K562 (cell line): Measurements from ENCODE around the gene FSTL4. TPM values are rescaled to one million over a fixed set of nuclear protein-coding genes. Genes with fewer than 3 reads are reported as not detected.

Source experiments
- ATAC-seq: fragments of 200-7000 bp; cut with Tn5 transposase; 3 replicates; pipeline ENCODE4 v1.9.1; 2020; ENCODE audit warnings: moderate library complexity
- BruUV-seq: library from RNA; stranded (reverse); fragments of 400-500 nt; replicated peaks from 2 replicates; lab custom pipeline; 2021; lab: Mats Ljungman, UMichigan
- CTCF ChIA-PET: fragments of 300-600 bp; formaldehyde crosslinking; extraction: SDS; loops from one replicate; lab custom pipeline; 2021; ENCODE audit warnings: low intra/inter-chr PET ratio; lab: Yijun Ruan, JAX
- POLR2A ChIA-PET: fragments of 300-600, 350-650 bp; sonication (Branson Sonifier 250); formaldehyde crosslinking; extraction: SDS; loops from one replicate; lab custom pipeline; 2021; ENCODE audit warnings: antibody characterized with exemption, inconsistent platforms; lab: Yijun Ruan, JAX
- DNase-seq, 4 experiments: peaks; one replicate each; pipeline versions ENCODE4 v3.0.0 to v3.0.0-alpha.2; 2011 to 2018; ENCODE audit warnings: low spot score in 3 of 4, mixed read lengths in 3 of 4; ENCODE audit errors: extremely low read depth in 1 of 4
- FAIRE-seq: peaks from 2 replicates; lab custom pipeline; 2011; peaks lifted over from hg19 to GRCh38; lab: Jason Lieb, UNC
- H2AFZ ChIP-seq: 2 replicates; pipeline ENCODE4 v1.6.0; 2011; ENCODE audit warnings: low read depth, low read length, control low read depth, inconsistent platforms
- H3K27ac ChIP-seq: fragments of 200-600 bp; 3 replicates; pipeline ENCODE4 v1.8.0; 2011; ENCODE audit warnings: low read depth, mild to moderate bottlenecking, control low read depth, inconsistent platforms, low read length, moderate library complexity, mixed read lengths; ENCODE audit errors: extremely low read depth
- H3K27me3 ChIP-seq, 2 experiments: fragments of 300-600 bp in 1 of 2; 2 replicates in 1 of 2; 3 replicates in 1 of 2; pipeline versions ENCODE4 v1.6.0 to v1.8.0; 2011; ENCODE audit warnings: inconsistent platforms in 2 of 2, low read length in 2 of 2, mild to moderate bottlenecking in 1 of 2, mixed read lengths in 1 of 2, moderate library complexity in 1 of 2; ENCODE audit not compliant: control insufficient read depth in 2 of 2, insufficient read depth in 2 of 2
- H3K36me3 ChIP-seq: fragments of 300-600 bp; 3 replicates; pipeline ENCODE4 v1.8.0; 2011; ENCODE audit warnings: mild to moderate bottlenecking, low read length, inconsistent platforms; ENCODE audit not compliant: control insufficient read depth, insufficient read depth
- H3K4me1 ChIP-seq, 2 experiments: fragments of 200-600 bp in 1 of 2; replicated peaks in 1 of 2; 2 replicates in 1 of 2; 3 replicates in 1 of 2; pipeline versions ENCODE4 v1.5.1 to v1.8.0; 2011; ENCODE audit warnings: inconsistent platforms in 2 of 2, low read length in 2 of 2, mild to moderate bottlenecking in 1 of 2, mixed read lengths in 1 of 2, moderate library complexity in 1 of 2; ENCODE audit not compliant: control insufficient read depth in 2 of 2, insufficient read depth in 2 of 2
- H3K4me2 ChIP-seq: 2 replicates; pipeline ENCODE4 v1.6.1; 2011; ENCODE audit warnings: low read length, control low read depth, inconsistent platforms, mixed read lengths; ENCODE audit not compliant: insufficient read depth
- H3K4me3 ChIP-seq: fragments of 200-600 bp; sonication (generic), shearing (Covaris generic); 2 replicates; pipeline ENCODE4 v1.5.1; 2016; ENCODE audit warnings: control low read depth, inconsistent platforms
- H3K79me2 ChIP-seq: fragments of 200-600 bp; 3 replicates; pipeline ENCODE4 v1.8.0; 2011; ENCODE audit warnings: low read length, inconsistent platforms; ENCODE audit not compliant: control insufficient read depth, insufficient read depth
- H3K9ac ChIP-seq, 2 experiments: 2 replicates each; pipeline versions ENCODE4 v1.6.0 to v1.6.1; 2011; ENCODE audit warnings: low read depth in 2 of 2, low read length in 2 of 2, control low read depth in 1 of 2, inconsistent platforms in 1 of 2, mild to moderate bottlenecking in 1 of 2, mixed read lengths in 1 of 2; ENCODE audit not compliant: insufficient read depth in 1 of 2
- H3K9me1 ChIP-seq: one replicate; pipeline ENCODE4 v1.6.0; 2011; ENCODE audit warnings: inconsistent platforms, mild to moderate bottlenecking, low read length, moderate library complexity; ENCODE audit not compliant: control insufficient read depth, insufficient read depth
- H3K9me3 ChIP-seq: replicated peaks from 2 replicates; pipeline ENCODE4 v1.5.1; 2011; ENCODE audit warnings: low read depth, low read length, inconsistent platforms; ENCODE audit not compliant: control insufficient read depth, insufficient read depth
- H4K20me1 ChIP-seq: replicated peaks from 2 replicates; pipeline ENCODE4 v1.6.1; 2011; ENCODE audit warnings: low read length, inconsistent platforms, mixed read lengths; ENCODE audit not compliant: control insufficient read depth, insufficient read depth
- BACH1 ChIP-seq: fragments of 200-800 bp; sonication (Bioruptor generic); IDR thresholded peaks from 2 replicates; pipeline ENCODE4 v1.6.1; 2016; ENCODE audit warnings: missing genetic modification characterization, missing compliant biosample characterization
- CBX1 ChIP-seq: sonication (generic); IDR thresholded peaks from 2 replicates; pipeline ENCODE4 v1.6.1; 2016; ENCODE audit warnings: antibody characterized with exemption, low read depth, mild to moderate bottlenecking
- CEBPB ChIP-seq: fragments of 450-650 bp; IDR thresholded peaks from 2 replicates; pipeline ENCODE4 v1.6.1; 2016; ENCODE audit warnings: missing genetic modification characterization, missing compliant biosample characterization
- CEBPG ChIP-seq, 3 experiments: fragments of 200-800 bp in 1 of 3; sonication (Bioruptor generic) in 1 of 3; sonication (generic) in 1 of 3; formaldehyde crosslinking in 1 of 3; IDR thresholded peaks in 2 of 3; conservative IDR thresholded peaks in 1 of 3; 2 replicates each; pipeline versions ENCODE4 v1.6.1 to v1.8.0; 2016 to 2022; ENCODE audit warnings: missing compliant biosample characterization in 2 of 3, missing genetic modification characterization in 2 of 3, mild to moderate bottlenecking in 1 of 3, missing genetic modification reagents in 1 of 3
- CLOCK ChIP-seq: fragments of 250-450 bp; sonication (Bioruptor Pico); IDR thresholded peaks from 2 replicates; pipeline ENCODE4 v1.4.0; 2020; ENCODE audit warnings: mild to moderate bottlenecking, moderate library complexity, borderline replicate concordance
- FOXM1 ChIP-seq, 2 experiments: fragments of 450-650 bp in 1 of 2; sonication (generic) in 1 of 2; formaldehyde crosslinking in 1 of 2; IDR thresholded peaks; 2 replicates each; pipeline versions ENCODE4 v1.6.1 to v1.9.0; 2017 to 2022; ENCODE audit warnings: low read depth in 2 of 2, mild to moderate bottlenecking in 2 of 2, missing genetic modification reagents in 1 of 2, moderate library complexity in 1 of 2
- GABPB2 ChIP-seq: fragments of 250-450 bp; sonication (Bioruptor Pico); conservative IDR thresholded peaks from 2 replicates; pipeline ENCODE4 v1.5.1; 2021; ENCODE audit warnings: mild to moderate bottlenecking
- MECOM ChIP-seq: fragments of 250-450 bp; sonication (Bioruptor Pico); IDR thresholded peaks from 2 replicates; pipeline ENCODE4 v1.8.0; 2022; ENCODE audit warnings: inconsistent platforms
- NCOR1 ChIP-seq: fragments of 450-650 bp; IDR thresholded peaks from 2 replicates; pipeline ENCODE4 v1.6.1; 2016; ENCODE audit warnings: mild to moderate bottlenecking, moderate library complexity
- PTTG1 ChIP-seq: fragments of 450-650 bp; IDR thresholded peaks from 2 replicates; pipeline ENCODE4 v1.6.1; 2016; ENCODE audit warnings: low read depth, mild to moderate bottlenecking, missing genetic modification characterization, missing compliant biosample characterization
- RFX1 ChIP-seq: fragments of 450-650 bp; IDR thresholded peaks from 2 replicates; pipeline ENCODE4 v1.6.1; 2016; ENCODE audit warnings: mild to moderate bottlenecking, moderate library complexity
- ZNF561 ChIP-seq: fragments of 450-650 bp; formaldehyde crosslinking; conservative IDR thresholded peaks from 2 replicates; pipeline ENCODE4 v1.4.0; 2020; ENCODE audit warnings: mild to moderate bottlenecking, moderate library complexity
- WGBS: fragments of 100-300 bp; shearing (Covaris generic); methylation state at CpG from one replicate; pipeline ENCODE4 v1.1.6; 2016; ENCODE audit warnings: low coverage, mixed read lengths; ENCODE audit not compliant: insufficient coverage; ENCODE audit errors: missing lambda C conversion rate; 5-methylcytosine and 5-hydroxymethylcytosine counted together
- in situ Hi-C: fragments of 300-500 bp; cut with MboI; formaldehyde crosslinking; loops from 4 replicates; pipeline ENCODE4 v1.15.0; 2018; ENCODE audit warnings: inconsistent platforms, mixed read lengths
- intact Hi-C: fragments of 100-400 bp; cut with micrococcal nuclease; formaldehyde crosslinking; loops from 2 replicates; pipeline ENCODE4 v1.14.2; 2022
- polyA plus RNA-seq, 8 experiments: library from polyadenylated mRNA; depleted of rRNA in 4 of 8; stranded (reverse) in 5 of 8; unstranded in 3 of 8; fragments of >200 nt; fragmentation: Nextera tagmentation in 2 of 8; fragmentation: Illumina TruSeq in 1 of 8; extraction: Ambion mirVana in 2 of 8; extraction: Trizol in 1 of 8; gene quantifications; 2 replicates each; pipeline versions ENCODE4 v1.2.1 to v1.2.3, GENCODE V29; 2011 to 2014; ENCODE audit warnings: inconsistent platforms in 1 of 8, missing spikeins in 1 of 8
- total RNA-seq, 7 experiments: library from RNA; depleted of rRNA in 6 of 7; stranded (reverse); fragments of >200 nt in 6 of 7; fragmentation: Illumina TruSeq in 2 of 7; extraction: Trizol in 2 of 7; gene quantifications; 2 replicates each; pipeline versions ENCODE4 v1.2.1 to v1.2.3, GENCODE V29; 2011 to 2021; ENCODE audit warnings: low replicate concordance in 1 of 7

The FSTL4 gene
- total and polyA plus RNA-seq, 9 of the 15 experiments (the other 6 are each of a cell fraction or from before 2014, with no cell fraction given), result 0.08 to 0.18 (median 0.10) TPM; not detected in 5

- CTCF ChIA-PET, result no interaction called here
- TF ChIP-seq GABPB2 (CRISPR knock-in tag) (no peak), CBX1 (no peak), CEBPG (CRISPR knock-in tag; IDR thresholded peaks at IDR 0.05) (no peak), CEBPG (tag; conservative IDR thresholded peaks at IDR 0.05 in 1 of 2, IDR thresholded peaks at IDR 0.05 in 1 of 2) (peak in 1 of 2 experiments; percentile 55; a peak in 2 of 4 replicates), CEBPB (tag) (peak; percentile 43; the same call in 1 of the 2 replicates)
- no peak overlapping the region for H3K4me3 ChIP-seq
- no peaks in the 10 kb centered on the region for H3K9me3 ChIP-seq
- in situ Hi-C loops (no loop called here), intact Hi-C loops (no loop called here)
- H4K20me1 ChIP-seq, result peaks cover 15% of the 10 kb centered on the region
- ATAC-seq, result no peak
- no peaks in the 10 kb centered on the region for H3K9me1 ChIP-seq
- WGBS, result 9% methylated on average over 16 of the region's 16 CpGs
- DNase-seq, result no peak
- H2AFZ ChIP-seq, result no peak overlapping the region
- POLR2A ChIA-PET, result interaction anchor here (1.1 to 1.4 kb wide), 3 partner anchors 11 to 38 kb away, joined by 3 read pairs; no protein-coding TSS in a partner anchor
- no peaks in the 10 kb centered on the region for H3K79me2 ChIP-seq
- no peak overlapping the region for H3K9ac ChIP-seq
- H3K4me1 ChIP-seq, result no peaks in the 10 kb centered on the region
- no peak overlapping the region for H3K4me2 ChIP-seq
- no peak overlapping the region for H3K27ac ChIP-seq
- no peak for FAIRE-seq
- BruUV-seq, result no TSS peak
- H3K36me3 ChIP-seq, result no peaks in the 10 kb centered on the region
- peaks cover 55 to 67% of the 10 kb centered on the region in 2 experiments for H3K27me3 ChIP-seq
Measured at GRCh38 chr5:133272345-133272744, 340.0 kb downstream of the FSTL4 start.

- no peak for FAIRE-seq
- Histone ChIP-seq H3K4me1 (no peaks in the 10 kb centered on the region), H3K36me3 (no peaks in the 10 kb centered on the region), H3K9ac (no peak overlapping the region), H3K27me3 (peaks cover 53 to 74% of the 10 kb centered on the region in 2 experiments), H3K9me1 (no peaks in the 10 kb centered on the region), H3K9me3 (no peaks in the 10 kb centered on the region), H2AFZ (no peak overlapping the region), H4K20me1 (peaks cover 15% of the 10 kb centered on the region), H3K4me3 (no peak overlapping the region), H3K4me2 (no peak overlapping the region), H3K27ac (no peak overlapping the region), H3K79me2 (no peaks in the 10 kb centered on the region)
- intact Hi-C loops (no loop called here), in situ Hi-C loops (no loop called here)
- ChIA-PET CTCF (no interaction called here), POLR2A (interaction anchor here (1.3 to 1.4 kb wide), 2 partner anchors 10 to 37 kb away, joined by 3 read pairs; no protein-coding TSS in a partner anchor)
- ATAC-seq, result no peak
- WGBS, result 2% methylated on average over 5 of the region's 5 CpGs
- BruUV-seq, result no TSS peak
- no peak for DNase-seq
- TF ChIP-seq BACH1 (tag), result no peak
- no peak for TF ChIP-seq FOXM1 (IDR thresholded peaks at IDR 0.05; ENCODE audit: low read depth)
- no peak for TF ChIP-seq FOXM1 (CRISPR knock-in tag; IDR thresholded peaks at IDR 0.05; ENCODE audit: low read depth)
- TF ChIP-seq NCOR1, result no peak
- TF ChIP-seq MECOM, result no peak
- no peak for TF ChIP-seq ZNF561 (CRISPR knock-in tag)
- TF ChIP-seq PTTG1, result no peak
- TF ChIP-seq RFX1, result no peak
- TF ChIP-seq CLOCK (CRISPR knock-in tag), result no peak
Measured at GRCh38 chr5:133271606-133272005, 340.7 kb downstream of the FSTL4 start.
